Hepatocyte (in vitro differentiated cells): ENCODE measurements around the gene OR2M3.

Experiments
- CTCF ChIP-seq: fragments of 200-600 bp; sonication (generic); IDR thresholded peaks from 2 replicates; pipeline ENCODE4 v1.5.1; 2016; ENCODE audit warnings: antibody characterized with exemption, mild to moderate bottlenecking; ENCODE audit not compliant: poor library complexity
- EZH2phosphoT487 ChIP-seq: fragments of 200-600 bp; sonication (generic); IDR thresholded peaks from one replicate; pipeline ENCODE4 v1.6.1; 2018; ENCODE audit warnings: antibody characterized with exemption, mild to moderate bottlenecking, low read depth, moderate library complexity; ENCODE audit not compliant: unreplicated experiment, severe bottlenecking

- no peak for TF ChIP-seq CTCF
- TF ChIP-seq EZH2phosphoT487 = no peak
Observed at GRCh38 chr1:248152056-248152827, 44.8 kb upstream of the OR2M3 start.
